GM23338 (cell line): ENCODE results near the gene PNKP. TPM values are rescaled to one million over a fixed set of nuclear protein-coding genes. Genes with fewer than 3 reads are reported as not detected.

Experiments used
- ATAC-seq: fragments of 200-7000 bp; cut with Tn5 transposase; 3 replicates; pipeline ENCODE4 v1.9.1; 2020
- DNase-seq: peaks from one replicate; pipeline ENCODE4 v3.0.0-alpha.2; 2015; ENCODE audit warnings: low spot score
- H2AFZ ChIP-seq: fragments of 200-600 bp; sonication (generic); 2 replicates; pipeline ENCODE4 v1.8.0; 2016; ENCODE audit warnings: antibody characterized with exemption, mild to moderate bottlenecking, moderate library complexity
- H3F3A ChIP-seq: fragments of 200-600 bp; sonication (generic); replicated peaks from 2 replicates; pipeline ENCODE4 v1.8.0; 2017; ENCODE audit warnings: antibody characterized with exemption, mixed run types, low read depth
- H3K27ac ChIP-seq: fragments of 200-600 bp; sonication (generic); 2 replicates; pipeline ENCODE4 v1.6.1; 2016; ENCODE audit warnings: low read depth
- H3K27me3 ChIP-seq: fragments of 200-600 bp; sonication (generic); 2 replicates; pipeline ENCODE4 v1.8.0; 2016; ENCODE audit warnings: mild to moderate bottlenecking, mixed run types, moderate library complexity; ENCODE audit not compliant: insufficient read depth
- H3K36me3 ChIP-seq: fragments of 200-600 bp; sonication (generic); 2 replicates; pipeline ENCODE4 v1.8.0; 2016; ENCODE audit warnings: mild to moderate bottlenecking; ENCODE audit not compliant: insufficient read depth
- H3K4me1 ChIP-seq: fragments of 200-600 bp; sonication (generic); 2 replicates; pipeline ENCODE4 v1.8.0; 2016; ENCODE audit warnings: mild to moderate bottlenecking, moderate library complexity; ENCODE audit not compliant: insufficient read depth
- H3K4me2 ChIP-seq: fragments of 200-600 bp; sonication (generic); 2 replicates; pipeline ENCODE4 v1.7.1; 2017; ENCODE audit warnings: mixed run types
- H3K4me3 ChIP-seq: fragments of 200-600 bp; sonication (generic); 2 replicates; pipeline ENCODE4 v1.6.1; 2016; ENCODE audit warnings: mixed run types
- H3K79me2 ChIP-seq: fragments of 200-600 bp; sonication (generic); replicated peaks from 2 replicates; pipeline ENCODE4 v1.8.0; 2017; ENCODE audit warnings: mild to moderate bottlenecking; ENCODE audit not compliant: insufficient read depth
- H3K9me2 ChIP-seq: fragments of 200-600 bp; sonication (generic); 2 replicates; pipeline ENCODE4 v1.8.0; 2017; ENCODE audit not compliant: insufficient read depth
- H4K20me1 ChIP-seq: fragments of 200-600 bp; sonication (generic); replicated peaks from 2 replicates; pipeline ENCODE4 v1.8.0; 2017; ENCODE audit warnings: mild to moderate bottlenecking; ENCODE audit not compliant: insufficient read depth
- H3K27ac Mint-ChIP-seq: 2 replicates; pipeline ENCODE4 v1.8.0; 2020; ENCODE audit warnings: inconsistent platforms, mild to moderate bottlenecking, moderate library complexity, mixed read lengths
- H3K27me3 Mint-ChIP-seq: 3 replicates; pipeline ENCODE4 v1.8.0; 2022; ENCODE audit warnings: low read depth, mild to moderate bottlenecking, moderate library complexity, mixed read lengths, inconsistent platforms; ENCODE audit not compliant: insufficient read depth, poor library complexity
- H3K36me3 Mint-ChIP-seq: 3 replicates; pipeline ENCODE4 v1.8.0; 2021; ENCODE audit warnings: low read depth, mild to moderate bottlenecking, inconsistent platforms, moderate library complexity, mixed read lengths
- H3K4me1 Mint-ChIP-seq: 3 replicates; pipeline ENCODE4 v1.8.0; 2020; ENCODE audit warnings: mild to moderate bottlenecking, inconsistent platforms, mixed read lengths
- H3K4me3 Mint-ChIP-seq: 3 replicates; pipeline ENCODE4 v1.8.0; 2021; ENCODE audit warnings: moderate library complexity, mild to moderate bottlenecking, inconsistent platforms, mixed read lengths
- H3K9me3 Mint-ChIP-seq: 3 replicates; pipeline ENCODE4 v1.8.0; 2020; ENCODE audit warnings: moderate library complexity, mild to moderate bottlenecking, inconsistent platforms, mixed read lengths
- EZH2phosphoT487 ChIP-seq: fragments of 200-600 bp; sonication (generic); IDR thresholded peaks from one replicate; pipeline ENCODE4 v1.8.1; 2018; ENCODE audit warnings: antibody characterized with exemption; ENCODE audit not compliant: unreplicated experiment
- NANOG ChIP-seq: IDR thresholded peaks from 2 replicates; pipeline ENCODE4 v1.6.1; 2016; ENCODE audit warnings: antibody characterized with exemption, borderline replicate concordance
- POLR2AphosphoS5 ChIP-seq: IDR thresholded peaks from 2 replicates; pipeline ENCODE4 v1.6.1; 2016; ENCODE audit warnings: antibody characterized with exemption, low read depth
- polyA plus RNA-seq: library from polyadenylated mRNA; unstranded; fragments of >200 nt; fragmentation: Nextera tagmentation; extraction: Ambion mirVana; gene quantifications from 2 replicates; pipeline ENCODE4 v1.2.1, GENCODE V29; 2016
- total RNA-seq: library from RNA; depleted of rRNA; stranded (reverse); fragments of >200 nt; shearing (Covaris generic); gene quantifications from 2 replicates; pipeline ENCODE4 v1.2.3, GENCODE V29; 2014
- TF ChIP-seq, protein P1 (sequence below), 2 experiments: fragments of 200-600 bp in 1 of 2; sonication (generic) in 1 of 2; conservative IDR thresholded peaks; 2 replicates each; pipeline versions ENCODE4 v1.5.1 to v1.6.1; 2016 to 2017; ENCODE audit warnings: antibody characterized with exemption in 2 of 2, low read depth in 2 of 2, mild to moderate bottlenecking in 2 of 2, moderate library complexity in 1 of 2
- TF ChIP-seq, protein P2 (sequence below): IDR thresholded peaks from 2 replicates; pipeline ENCODE4 v1.6.1; 2016; ENCODE audit warnings: antibody characterized with exemption
- TF ChIP-seq, protein P3 (sequence below): IDR thresholded peaks from one replicate; pipeline ENCODE4 v1.6.1; 2018; ENCODE audit warnings: antibody characterized with exemption; ENCODE audit not compliant: unreplicated experiment

The PNKP gene
- total and polyA plus RNA-seq, 2 experiments from 2014 or later = 99.6 to 109 TPM

DNA sequence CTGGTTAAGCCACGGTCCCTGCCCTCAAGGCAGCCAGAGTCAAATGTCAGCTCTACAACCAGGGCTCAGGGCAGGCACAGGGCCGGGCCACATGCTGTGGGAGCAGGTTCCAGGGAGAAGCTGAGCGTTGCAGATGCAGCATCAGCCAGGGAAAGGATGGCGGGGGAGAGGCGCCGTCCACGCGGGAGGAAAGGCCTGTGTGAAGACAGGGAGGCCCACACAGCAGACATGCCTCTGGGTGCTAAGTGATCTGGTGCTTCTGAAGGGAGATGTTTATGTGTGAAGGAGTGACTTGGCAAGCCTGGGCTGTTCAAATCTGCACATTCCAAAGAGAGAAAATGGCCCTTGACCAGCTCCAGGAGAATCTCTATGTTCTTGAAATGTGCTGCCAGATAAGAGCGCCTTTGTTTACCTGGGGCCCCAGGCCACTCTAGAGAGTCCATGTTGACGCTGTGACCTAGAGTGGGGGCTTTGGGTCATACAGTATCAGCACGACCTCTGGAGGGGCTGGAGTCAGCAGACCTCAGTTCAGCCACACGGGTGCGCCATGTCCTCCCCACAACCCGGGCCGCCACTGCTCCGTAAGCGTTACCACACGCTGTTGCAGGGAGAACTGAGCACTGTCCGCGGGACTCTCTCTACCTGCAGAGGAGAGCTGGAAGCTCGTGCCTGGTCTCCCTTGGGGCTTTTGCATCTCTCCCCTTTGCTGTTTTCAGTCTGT, 45.7 kb upstream of the PNKP start:
- peaks cover 58% of the 10 kb centered on the region for H4K20me1 ChIP-seq

More for the DNA sequence above, 45.7 kb upstream of the PNKP start:
- no peaks in the 10 kb centered on the region for H3K4me1 ChIP-seq
- Mint-ChIP-seq H3K36me3 (peaks cover 84% of the 10 kb centered on the region), H3K9me3 (peaks cover 5% of the 10 kb centered on the region), H3K27ac (0 out of 2 replicates have a peak overlapping the region, but pooled peaks have one; percentile 68), H3K27me3 (peaks cover 23% of the 10 kb centered on the region), H3K4me3 (no peak overlapping the region), H3K4me1 (peaks cover 13% of the 10 kb centered on the region)
- no peak overlapping the region for H3K4me2 ChIP-seq
- DNase-seq (peak; percentile 77), ATAC-seq (peak; percentile 85)
- TF ChIP-seq, protein P1, sequence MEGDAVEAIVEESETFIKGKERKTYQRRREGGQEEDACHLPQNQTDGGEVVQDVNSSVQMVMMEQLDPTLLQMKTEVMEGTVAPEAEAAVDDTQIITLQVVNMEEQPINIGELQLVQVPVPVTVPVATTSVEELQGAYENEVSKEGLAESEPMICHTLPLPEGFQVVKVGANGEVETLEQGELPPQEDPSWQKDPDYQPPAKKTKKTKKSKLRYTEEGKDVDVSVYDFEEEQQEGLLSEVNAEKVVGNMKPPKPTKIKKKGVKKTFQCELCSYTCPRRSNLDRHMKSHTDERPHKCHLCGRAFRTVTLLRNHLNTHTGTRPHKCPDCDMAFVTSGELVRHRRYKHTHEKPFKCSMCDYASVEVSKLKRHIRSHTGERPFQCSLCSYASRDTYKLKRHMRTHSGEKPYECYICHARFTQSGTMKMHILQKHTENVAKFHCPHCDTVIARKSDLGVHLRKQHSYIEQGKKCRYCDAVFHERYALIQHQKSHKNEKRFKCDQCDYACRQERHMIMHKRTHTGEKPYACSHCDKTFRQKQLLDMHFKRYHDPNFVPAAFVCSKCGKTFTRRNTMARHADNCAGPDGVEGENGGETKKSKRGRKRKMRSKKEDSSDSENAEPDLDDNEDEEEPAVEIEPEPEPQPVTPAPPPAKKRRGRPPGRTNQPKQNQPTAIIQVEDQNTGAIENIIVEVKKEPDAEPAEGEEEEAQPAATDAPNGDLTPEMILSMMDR (conservative IDR thresholded peaks at IDR 0.05; ENCODE audit: low read depth in 2 of 2) = peak; percentile 42 to 71
- TF ChIP-seq EZH2phosphoT487 (no peak), NANOG (no peak), POLR2AphosphoS5 (no peak)
- TF ChIP-seq, protein P2, sequence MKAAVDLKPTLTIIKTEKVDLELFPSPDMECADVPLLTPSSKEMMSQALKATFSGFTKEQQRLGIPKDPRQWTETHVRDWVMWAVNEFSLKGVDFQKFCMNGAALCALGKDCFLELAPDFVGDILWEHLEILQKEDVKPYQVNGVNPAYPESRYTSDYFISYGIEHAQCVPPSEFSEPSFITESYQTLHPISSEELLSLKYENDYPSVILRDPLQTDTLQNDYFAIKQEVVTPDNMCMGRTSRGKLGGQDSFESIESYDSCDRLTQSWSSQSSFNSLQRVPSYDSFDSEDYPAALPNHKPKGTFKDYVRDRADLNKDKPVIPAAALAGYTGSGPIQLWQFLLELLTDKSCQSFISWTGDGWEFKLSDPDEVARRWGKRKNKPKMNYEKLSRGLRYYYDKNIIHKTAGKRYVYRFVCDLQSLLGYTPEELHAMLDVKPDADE = no peak
- TF ChIP-seq, protein P3, sequence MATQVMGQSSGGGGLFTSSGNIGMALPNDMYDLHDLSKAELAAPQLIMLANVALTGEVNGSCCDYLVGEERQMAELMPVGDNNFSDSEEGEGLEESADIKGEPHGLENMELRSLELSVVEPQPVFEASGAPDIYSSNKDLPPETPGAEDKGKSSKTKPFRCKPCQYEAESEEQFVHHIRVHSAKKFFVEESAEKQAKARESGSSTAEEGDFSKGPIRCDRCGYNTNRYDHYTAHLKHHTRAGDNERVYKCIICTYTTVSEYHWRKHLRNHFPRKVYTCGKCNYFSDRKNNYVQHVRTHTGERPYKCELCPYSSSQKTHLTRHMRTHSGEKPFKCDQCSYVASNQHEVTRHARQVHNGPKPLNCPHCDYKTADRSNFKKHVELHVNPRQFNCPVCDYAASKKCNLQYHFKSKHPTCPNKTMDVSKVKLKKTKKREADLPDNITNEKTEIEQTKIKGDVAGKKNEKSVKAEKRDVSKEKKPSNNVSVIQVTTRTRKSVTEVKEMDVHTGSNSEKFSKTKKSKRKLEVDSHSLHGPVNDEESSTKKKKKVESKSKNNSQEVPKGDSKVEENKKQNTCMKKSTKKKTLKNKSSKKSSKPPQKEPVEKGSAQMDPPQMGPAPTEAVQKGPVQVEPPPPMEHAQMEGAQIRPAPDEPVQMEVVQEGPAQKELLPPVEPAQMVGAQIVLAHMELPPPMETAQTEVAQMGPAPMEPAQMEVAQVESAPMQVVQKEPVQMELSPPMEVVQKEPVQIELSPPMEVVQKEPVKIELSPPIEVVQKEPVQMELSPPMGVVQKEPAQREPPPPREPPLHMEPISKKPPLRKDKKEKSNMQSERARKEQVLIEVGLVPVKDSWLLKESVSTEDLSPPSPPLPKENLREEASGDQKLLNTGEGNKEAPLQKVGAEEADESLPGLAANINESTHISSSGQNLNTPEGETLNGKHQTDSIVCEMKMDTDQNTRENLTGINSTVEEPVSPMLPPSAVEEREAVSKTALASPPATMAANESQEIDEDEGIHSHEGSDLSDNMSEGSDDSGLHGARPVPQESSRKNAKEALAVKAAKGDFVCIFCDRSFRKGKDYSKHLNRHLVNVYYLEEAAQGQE = no peak
- H3K36me3 ChIP-seq = peaks cover 8% of the 10 kb centered on the region; the same call in 1 of the 2 replicates
- no peaks in the 10 kb centered on the region for H3K27me3 ChIP-seq
- H3K79me2 ChIP-seq = peaks cover 48% of the 10 kb centered on the region
- H2AFZ ChIP-seq = no peak overlapping the region
- H3K4me3 ChIP-seq = no peak overlapping the region
- H3F3A ChIP-seq = 0 out of 2 replicates have a peak, but pooled peaks cover 16% of the 10 kb centered on the region
- no peaks in the 10 kb centered on the region for H3K9me2 ChIP-seq
- 0 out of 2 replicates have a peak overlapping the region, but pooled peaks have one; percentile 39 for H3K27ac ChIP-seq
